Breast epithelium (tissue), 4 donors: ENCODE results near the gene GRIK1. TPM values are rescaled to one million over a fixed set of nuclear protein-coding genes. Genes with fewer than 3 reads are reported as not detected.

Source experiments
- DNase-seq, 2 donors: peaks; one replicate each; pipeline ENCODE4 v3.0.0-alpha.2; 2019; ENCODE audit warnings: low spot score in 2 of 2
- H3K27ac ChIP-seq, 2 donors: fragments of 200-600 bp; sonication (generic) in 1 of 2; one replicate each; pipeline ENCODE4 v1.5.1; 2016 to 2019; ENCODE audit warnings: mild to moderate bottlenecking in 1 of 2
- H3K27me3 ChIP-seq, 2 donors: fragments of 200-600 bp; sonication (generic) in 1 of 2; one replicate each; pipeline versions ENCODE4 v1.5.1 to v1.6.0; 2017 to 2019; ENCODE audit warnings: control low read depth in 1 of 2, mild to moderate bottlenecking in 1 of 2
- H3K36me3 ChIP-seq: fragments of 200-600 bp; one replicate; pipeline ENCODE4 v1.5.1; 2019
- H3K4me1 ChIP-seq, 2 donors: fragments of 200-600 bp; sonication (generic); one replicate each; pipeline ENCODE4 v1.5.1; 2016 to 2019; ENCODE audit warnings: control low read depth in 1 of 2
- H3K4me3 ChIP-seq, 3 donors: fragments of 200-600 bp; sonication (generic); 1 replicate in 2 of 3; 2 replicates in 1 of 3; pipeline ENCODE4 v1.5.1; 2016 to 2019; ENCODE audit warnings: mild to moderate bottlenecking in 3 of 3, moderate library complexity in 2 of 3
- H3K9me3 ChIP-seq, 2 donors: fragments of 200-600 bp; sonication (generic) in 1 of 2; one replicate each; pipeline ENCODE4 v1.5.1; 2016 to 2019; ENCODE audit warnings: control low read depth in 1 of 2
- CTCF ChIP-seq, 3 donors: fragments of 450-650 bp; IDR thresholded peaks; one replicate each; pipeline ENCODE4 v1.5.1; 2016 to 2017; ENCODE audit warnings: antibody characterized with exemption in 3 of 3, mild to moderate bottlenecking in 3 of 3, moderate library complexity in 3 of 3
- POLR2A ChIP-seq: fragments of 450-650 bp; IDR thresholded peaks from one replicate; pipeline ENCODE4 v1.6.1; 2016; ENCODE audit warnings: antibody characterized with exemption, mild to moderate bottlenecking, moderate library complexity
- POLR2AphosphoS5 ChIP-seq, 3 donors: sonication (generic); formaldehyde crosslinking; IDR thresholded peaks; one replicate each; pipeline ENCODE4 v1.6.1; 2017; ENCODE audit warnings: antibody characterized with exemption in 3 of 3
- intact Hi-C: fragments of 100-400 bp; cut with DNase I; formaldehyde crosslinking; loops from one replicate; pipeline ENCODE4 v1.15.1; 2023; ENCODE audit warnings: low total_unique reads
- total RNA-seq, 3 donors: library from RNA; depleted of rRNA; stranded (reverse); fragments of >200 nt; gene quantifications; one replicate each; pipeline ENCODE4 v1.1.0, GENCODE V29; 2016

Gene GRIK1
- total RNA-seq, 3 donors from 2014 or later: 0.33 to 1.3 TPM; not detected in 1

DNA sequence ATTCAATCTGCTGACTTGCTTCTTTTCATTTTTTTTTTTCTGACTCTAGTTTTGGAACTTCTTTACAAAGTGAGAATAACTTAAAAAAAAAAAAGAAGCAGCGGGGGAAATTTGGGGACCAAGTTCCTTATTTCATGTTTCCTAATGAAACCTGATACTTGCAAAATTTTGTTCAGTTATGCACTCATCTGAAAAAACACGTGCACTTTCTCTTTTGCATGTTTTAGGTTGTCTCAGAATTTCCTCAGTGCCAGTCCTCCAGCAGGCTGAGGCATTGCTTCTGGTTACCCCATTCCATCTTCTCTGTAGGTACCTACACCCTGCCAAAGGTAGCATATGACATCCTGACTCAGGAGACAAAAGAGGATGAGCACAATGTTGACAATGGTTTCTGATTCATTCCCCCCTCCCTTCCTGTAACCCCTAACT lies 299.7 kb downstream of the GRIK1 start:
- Histone ChIP-seq H3K4me1 (no peaks in the 10 kb centered on the region), H3K4me3 (no peak overlapping the region), H3K27ac (no peak overlapping the region), H3K36me3 (no peaks in the 10 kb centered on the region), H3K9me3 (no peaks in the 10 kb centered on the region), H3K27me3 (no peaks in the 10 kb centered on the region)
- no peak for TF ChIP-seq POLR2AphosphoS5 (IDR thresholded peaks at IDR 0.05)
- TF ChIP-seq POLR2A: no peak
- TF ChIP-seq CTCF (IDR thresholded peaks at IDR 0.05): no peak
- intact Hi-C loops: no loop called here
- no peak for DNase-seq

DNA sequence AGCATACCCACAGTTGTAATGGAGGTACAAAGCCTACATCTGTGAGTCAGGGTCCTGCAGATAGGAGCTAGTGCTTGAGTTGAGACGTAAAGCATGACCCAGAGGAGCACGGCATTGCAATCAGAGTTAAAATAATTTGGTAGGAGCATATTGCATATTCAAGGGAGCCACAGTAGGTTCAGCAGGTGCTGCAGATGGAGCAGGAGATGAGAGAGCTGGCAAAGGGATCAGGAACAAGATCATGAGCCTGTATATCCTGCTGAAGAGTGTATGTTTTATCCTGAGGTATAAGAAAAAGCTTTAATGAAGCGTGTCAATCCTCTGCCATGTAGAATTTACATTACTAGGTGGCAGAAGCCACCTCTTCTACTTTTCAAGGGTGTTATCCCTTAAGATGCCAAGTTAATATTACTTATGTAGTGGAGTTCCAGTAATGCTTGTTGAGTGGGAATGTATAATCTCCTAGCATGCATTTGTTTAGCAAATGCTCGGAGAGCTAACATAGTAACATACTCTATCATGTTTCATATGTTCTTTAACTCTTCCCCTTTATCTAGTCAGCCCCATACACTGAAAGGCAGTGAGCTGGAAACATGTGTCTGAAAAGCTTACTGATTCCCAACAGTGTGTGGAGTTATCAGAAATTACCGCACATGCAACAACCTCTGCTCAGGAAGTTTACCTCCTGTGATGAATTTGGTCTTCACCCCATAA lies 300.3 kb downstream of the GRIK1 start:
- no peaks in the 10 kb centered on the region for H3K9me3 ChIP-seq
- no peak overlapping the region for H3K27ac ChIP-seq
- no peak overlapping the region for H3K4me3 ChIP-seq
- no peaks in the 10 kb centered on the region for H3K27me3 ChIP-seq
- DNase-seq: no peak
- intact Hi-C loops: no loop called here
- no peak for TF ChIP-seq CTCF (IDR thresholded peaks at IDR 0.05)
- no peak for TF ChIP-seq POLR2AphosphoS5 (IDR thresholded peaks at IDR 0.05)
- no peak for TF ChIP-seq POLR2A
- H3K36me3 ChIP-seq: no peaks in the 10 kb centered on the region
- no peaks in the 10 kb centered on the region for H3K4me1 ChIP-seq

DNA sequence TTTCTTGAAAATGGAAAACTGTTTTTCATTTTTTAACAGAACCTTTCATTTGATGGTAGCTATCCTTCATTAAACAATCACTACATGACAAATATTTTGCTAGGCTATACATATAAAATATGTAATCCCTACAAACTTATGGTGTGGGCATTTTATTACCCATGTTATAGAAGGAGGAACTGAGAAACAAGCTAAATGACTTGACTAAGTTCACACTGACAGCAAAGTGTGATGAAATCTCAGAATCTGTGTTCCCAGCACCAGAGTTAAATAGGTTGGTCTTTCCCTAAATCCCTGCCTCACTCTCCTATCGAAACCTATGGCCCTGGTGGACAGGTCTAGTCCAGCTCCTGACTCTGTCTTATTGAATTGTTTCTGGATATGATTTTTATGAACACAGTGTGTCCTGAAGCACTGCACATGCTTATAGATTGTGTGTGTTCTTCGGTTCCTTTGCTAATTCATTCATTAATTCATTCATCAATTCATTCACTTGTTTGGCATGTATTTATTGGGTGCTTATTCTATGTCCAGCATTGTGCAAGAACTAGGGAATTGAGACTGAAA lies 301.0 kb downstream of the GRIK1 start:
- DNase-seq: no peak
- no peaks in the 10 kb centered on the region for H3K36me3 ChIP-seq
- intact Hi-C loops: no loop called here

GRCh38 chr21:29638138-29638537 lies 301.7 kb downstream of the GRIK1 start:
- intact Hi-C loops: no loop called here
- Histone ChIP-seq H3K4me1 (no peaks in the 10 kb centered on the region), H3K36me3 (no peaks in the 10 kb centered on the region), H3K4me3 (no peak overlapping the region), H3K27me3 (no peaks in the 10 kb centered on the region), H3K27ac (no peak overlapping the region), H3K9me3 (no peaks in the 10 kb centered on the region)
- no peak for TF ChIP-seq POLR2A
- no peak for TF ChIP-seq POLR2AphosphoS5 (IDR thresholded peaks at IDR 0.05)
- no peak for TF ChIP-seq CTCF (IDR thresholded peaks at IDR 0.05)
- no peak for DNase-seq

More for the DNA sequence above, 301.0 kb downstream of the GRIK1 start:
- Histone ChIP-seq H3K9me3 (no peaks in the 10 kb centered on the region), H3K27me3 (no peaks in the 10 kb centered on the region), H3K27ac (no peak overlapping the region), H3K4me3 (no peak overlapping the region), H3K4me1 (no peaks in the 10 kb centered on the region)
- no peak for TF ChIP-seq POLR2AphosphoS5 (IDR thresholded peaks at IDR 0.05)
- TF ChIP-seq CTCF (IDR thresholded peaks at IDR 0.05): no peak
- no peak for TF ChIP-seq POLR2A

DNA sequence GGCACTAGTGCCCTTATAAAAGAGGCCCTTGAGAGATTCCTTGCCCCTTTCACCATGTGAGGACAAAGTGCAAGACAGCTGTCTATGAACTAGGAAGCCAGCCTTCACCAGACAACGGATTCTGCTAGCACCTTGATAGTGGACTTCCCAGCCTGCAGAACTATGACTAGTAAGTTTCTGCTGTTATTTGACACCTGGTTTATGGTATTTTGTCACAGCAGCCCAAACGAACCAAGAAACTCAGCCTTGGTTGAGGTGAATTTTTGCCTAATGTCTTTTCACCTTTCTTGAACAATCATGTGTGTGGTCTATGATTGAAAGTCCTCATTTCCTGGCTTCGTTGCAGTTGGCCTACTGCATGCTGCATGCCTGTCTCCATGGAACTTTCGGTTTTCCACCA lies 302.2 kb downstream of the GRIK1 start:
- Histone ChIP-seq H3K4me1 (no peaks in the 10 kb centered on the region), H3K9me3 (no peaks in the 10 kb centered on the region), H3K27me3 (no peaks in the 10 kb centered on the region), H3K36me3 (no peaks in the 10 kb centered on the region), H3K27ac (no peak overlapping the region), H3K4me3 (no peak overlapping the region)
- intact Hi-C loops: no loop called here
- no peak for DNase-seq
- TF ChIP-seq POLR2A (no peak), POLR2AphosphoS5 (IDR thresholded peaks at IDR 0.05) (no peak), CTCF (IDR thresholded peaks at IDR 0.05) (no peak)
